HEK293T (cell line): ENCODE data around the gene MAB21L4.

Source experiments
- BHLHE40 ChIP-seq: fragments of 450-650 bp; IDR thresholded peaks from 2 replicates; pipeline ENCODE4 v1.6.1; 2016; ENCODE audit warnings: mild to moderate bottlenecking, moderate library complexity, borderline replicate concordance
- CTBP1 ChIP-seq: fragments of 450-650 bp; IDR thresholded peaks from 2 replicates; pipeline ENCODE4 v1.6.1; 2016; ENCODE audit warnings: borderline replicate concordance
- ELF4 ChIP-seq: fragments of 450-650 bp; IDR thresholded peaks from 2 replicates; pipeline ENCODE4 v1.6.1; 2017; ENCODE audit warnings: antibody characterized with exemption
- FOXK2 ChIP-seq: fragments of 450-650 bp; IDR thresholded peaks from 2 replicates; pipeline ENCODE4 v1.6.1; 2016; ENCODE audit warnings: mild to moderate bottlenecking
- FOXM1 ChIP-seq: fragments of 450-650 bp; IDR thresholded peaks from 2 replicates; pipeline ENCODE4 v1.6.1; 2017; ENCODE audit warnings: mild to moderate bottlenecking, borderline replicate concordance
- SP1 ChIP-seq: fragments of 450-650 bp; IDR thresholded peaks from 2 replicates; pipeline ENCODE4 v1.6.1; 2017
- TARDBP ChIP-seq: fragments of 450-650 bp; IDR thresholded peaks from 2 replicates; pipeline ENCODE4 v1.6.1; 2016
- ZNF384 ChIP-seq: fragments of 450-650 bp; IDR thresholded peaks from 2 replicates; pipeline ENCODE4 v1.6.1; 2016

DNA sequence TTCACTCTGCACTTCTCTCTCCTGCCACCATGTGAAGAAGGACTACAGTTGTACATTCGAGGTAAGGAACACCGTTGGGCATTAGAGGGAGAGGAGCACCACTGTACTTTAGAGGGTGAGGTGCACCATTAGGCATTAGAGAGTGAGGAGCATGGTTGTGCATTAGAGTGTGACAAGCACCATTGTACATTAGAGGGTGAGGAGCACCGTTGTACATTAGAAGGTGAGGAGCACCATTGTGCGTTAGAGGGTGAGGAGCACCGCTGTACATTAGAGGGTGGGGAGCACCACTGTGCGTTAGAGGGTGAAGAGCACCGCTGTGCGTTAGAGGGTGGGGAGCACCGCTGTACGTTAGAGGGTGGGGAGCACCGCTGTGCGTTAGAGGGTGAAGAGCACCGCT is 48.1 kb downstream of the MAB21L4 start:
- no peak for TF ChIP-seq BHLHE40
- TF ChIP-seq FOXM1 = no peak
- no peak for TF ChIP-seq SP1
- no peak for TF ChIP-seq ZNF384
- no peak for TF ChIP-seq CTBP1
- TF ChIP-seq FOXK2 = no peak
- TF ChIP-seq ELF4 = no peak
- no peak for TF ChIP-seq TARDBP
